HCT116 (cell line): Measurements from ENCODE around the gene SLC38A6. TPM values are rescaled to one million over a fixed set of nuclear protein-coding genes. Genes with fewer than 3 reads are reported as not detected.

Experiments
- ATAC-seq: fragments of 200-7000 bp; cut with Tn5 transposase; 2 replicates; pipeline ENCODE4 v1.9.1; 2020; ENCODE audit warnings: mild to moderate bottlenecking, moderate library complexity
- BruUV-seq: library from RNA; stranded (reverse); fragments of 400-500 nt; replicated peaks from 2 replicates; lab custom pipeline; 2021; lab: Mats Ljungman, UMichigan
- CTCF ChIA-PET: fragments of 300-600 bp; sonication (Branson Sonifier 250); formaldehyde crosslinking; loops from one replicate; lab custom pipeline; 2021; ENCODE audit warnings: antibody characterized with exemption; lab: Charles Lee
- POLR2A ChIA-PET: fragments of 300-600, 350-600 bp; sonication (Branson Sonifier 250); formaldehyde crosslinking; loops from one replicate; lab custom pipeline; 2021; ENCODE audit warnings: antibody characterized with exemption; lab: Charles Lee
- RAD21 ChIA-PET, 2 experiments: fragments of 300-600 bp; sonication (Branson Sonifier 250); formaldehyde crosslinking; loops; one replicate each; lab custom pipeline; 2023; ENCODE audit warnings: low total read pairs in 2 of 2; ENCODE audit not compliant: uncharacterized antibody in 2 of 2, unreplicated experiment in 2 of 2, low non-redundant PET in 1 of 2; lab: Charles Lee
- DNase-seq: peaks from one replicate; pipeline ENCODE4 v3.0.0-alpha.2; 2010; ENCODE audit warnings: low read depth, low spot score
- H2AFZ ChIP-seq: fragments of 200-600 bp; shearing (Covaris generic), sonication (generic); 2 replicates; pipeline ENCODE4 v1.6.1; 2017; ENCODE audit warnings: low read depth, mixed run types, mixed read lengths, antibody characterized with exemption, low read length; ENCODE audit not compliant: poor library complexity, severe bottlenecking
- H3K27ac ChIP-seq: 2 replicates; pipeline ENCODE4 v1.5.1; 2012; ENCODE audit warnings: low read depth, low read length
- H3K27me3 ChIP-seq: fragments of 200-600 bp; sonication (generic); 2 replicates; pipeline ENCODE4 v1.6.1; 2016; ENCODE audit warnings: mixed run types, low read length, mixed read lengths; ENCODE audit not compliant: insufficient read depth
- H3K36me3 ChIP-seq, 2 experiments: fragments of 200-500 bp in 1 of 2; fragments of 200-600 bp in 1 of 2; sonication (Bioruptor generic) in 1 of 2; sonication (generic) in 1 of 2; 2 replicates each; pipeline versions ENCODE4 v1.5.1 to v1.6.1; 2014 to 2016; ENCODE audit warnings: low read length in 2 of 2, inconsistent platforms in 1 of 2, mixed read lengths in 1 of 2, mixed run types in 1 of 2; ENCODE audit not compliant: insufficient read depth in 2 of 2, control insufficient read depth in 1 of 2
- H3K4me1 ChIP-seq, 2 experiments: fragments of 200-600 bp in 1 of 2; sonication (generic) in 1 of 2; 2 replicates each; pipeline versions ENCODE4 v1.5.1 to v1.6.1; 2012 to 2017; ENCODE audit warnings: low read length in 2 of 2, inconsistent platforms in 1 of 2, mild to moderate bottlenecking in 1 of 2, mixed read lengths in 1 of 2, mixed run types in 1 of 2, moderate library complexity in 1 of 2; ENCODE audit not compliant: insufficient read depth in 2 of 2, control insufficient read depth in 1 of 2
- H3K4me2 ChIP-seq: fragments of 200-600 bp; sonication (generic); 2 replicates; pipeline ENCODE4 v1.6.1; 2017; ENCODE audit warnings: mixed run types, low read length, mixed read lengths
- H3K4me3 ChIP-seq, 2 experiments: fragments of 200-600 bp in 1 of 2; sonication (generic) in 1 of 2; replicated peaks in 1 of 2; 2 replicates each; pipeline ENCODE4 v1.5.1; 2011 to 2016; ENCODE audit warnings: low read length in 2 of 2, control low read depth in 1 of 2, low read depth in 1 of 2, mild to moderate bottlenecking in 1 of 2, mixed read lengths in 1 of 2, mixed run types in 1 of 2
- H3K79me2 ChIP-seq: fragments of 200-600 bp; sonication (generic); 2 replicates; pipeline ENCODE4 v1.6.1; 2017; ENCODE audit warnings: mild to moderate bottlenecking, mixed run types, low read length, moderate library complexity, mixed read lengths; ENCODE audit not compliant: insufficient read depth
- H3K9ac ChIP-seq: fragments of 200-600 bp; sonication (generic); 2 replicates; pipeline ENCODE4 v1.6.1; 2016; ENCODE audit warnings: low read length, mixed read lengths
- H3K9me2 ChIP-seq: fragments of 200-600 bp; sonication (generic), shearing (Covaris generic); 2 replicates; pipeline ENCODE4 v1.6.1; 2017; ENCODE audit warnings: mixed run types, mild to moderate bottlenecking, moderate library complexity; ENCODE audit not compliant: insufficient read depth
- H3K9me3 ChIP-seq, 2 experiments: fragments of 200-500 bp in 1 of 2; fragments of 200-600 bp in 1 of 2; sonication (Bioruptor generic) in 1 of 2; sonication (generic) in 1 of 2; 2 replicates each; pipeline ENCODE4 v1.6.1; 2014 to 2017; ENCODE audit warnings: low read length in 2 of 2, mixed read lengths in 2 of 2, inconsistent platforms in 1 of 2, low read depth in 1 of 2, mild to moderate bottlenecking in 1 of 2, mixed run types in 1 of 2, moderate library complexity in 1 of 2; ENCODE audit not compliant: control insufficient read depth in 1 of 2, insufficient read depth in 1 of 2
- H4K20me1 ChIP-seq: fragments of 200-600 bp; sonication (generic), shearing (Covaris generic); 2 replicates; pipeline ENCODE4 v1.6.1; 2017; ENCODE audit warnings: mixed run types, mild to moderate bottlenecking, moderate library complexity; ENCODE audit not compliant: insufficient read depth
- ATF3 ChIP-seq: IDR thresholded peaks from 2 replicates; pipeline ENCODE4 v1.6.1; 2012
- CBX3 ChIP-seq: IDR thresholded peaks from 2 replicates; pipeline ENCODE4 v1.6.1; 2012; ENCODE audit warnings: low read depth
- CEBPB ChIP-seq: IDR thresholded peaks from 2 replicates; pipeline ENCODE4 v1.6.1; 2012; ENCODE audit warnings: low read depth
- EGR1 ChIP-seq: IDR thresholded peaks from 2 replicates; pipeline ENCODE4 v1.6.1; 2012; ENCODE audit warnings: low read depth
- ELF1 ChIP-seq: IDR thresholded peaks from 2 replicates; pipeline ENCODE4 v1.6.1; 2012; ENCODE audit warnings: low read depth, borderline replicate concordance
- EZH2 ChIP-seq: fragments of 200-600 bp; sonication (generic); IDR thresholded peaks from 2 replicates; pipeline ENCODE4 v1.6.1; 2017; ENCODE audit warnings: antibody characterized with exemption, mixed run types
- EZH2phosphoT487 ChIP-seq: fragments of 200-600 bp; IDR thresholded peaks from 2 replicates; pipeline ENCODE4 v1.6.1; 2018; ENCODE audit warnings: antibody characterized with exemption, borderline replicate concordance
- FOSL1 ChIP-seq: IDR thresholded peaks from 2 replicates; pipeline ENCODE4 v1.6.1; 2012; ENCODE audit warnings: low read depth
- JUND ChIP-seq: IDR thresholded peaks from 2 replicates; pipeline ENCODE4 v1.6.1; 2012
- POLR2AphosphoS5 ChIP-seq: IDR thresholded peaks from 2 replicates; pipeline ENCODE4 v1.6.1; 2011; ENCODE audit warnings: mild to moderate bottlenecking, low read depth, low read length, moderate library complexity
- SIN3A ChIP-seq: IDR thresholded peaks from 2 replicates; pipeline ENCODE4 v1.6.1; 2012; ENCODE audit warnings: low read depth
- SRF ChIP-seq: IDR thresholded peaks from 2 replicates; pipeline ENCODE4 v1.6.1; 2012; ENCODE audit warnings: low read depth
- YY1 ChIP-seq: IDR thresholded peaks from 2 replicates; pipeline ENCODE4 v1.6.1; 2011; ENCODE audit warnings: low read length, low read depth, moderate library complexity, mild to moderate bottlenecking; ENCODE audit not compliant: insufficient replicate concordance; ENCODE audit errors: extremely low read depth
- ZBTB33 ChIP-seq: IDR thresholded peaks from 2 replicates; pipeline ENCODE4 v1.6.1; 2011; ENCODE audit warnings: mild to moderate bottlenecking, low read length, moderate library complexity; ENCODE audit not compliant: insufficient replicate concordance; ENCODE audit errors: extremely low read depth
- ZFX ChIP-seq: fragments of 450-650 bp; IDR thresholded peaks from 2 replicates; pipeline ENCODE4 v1.6.1; 2017
- intact Hi-C: fragments of 100-400 bp; cut with micrococcal nuclease; formaldehyde crosslinking; loops from 2 replicates; pipeline ENCODE4 v1.10.0; 2022
- total RNA-seq: library from RNA; stranded (reverse); gene quantifications from one replicate; pipeline ENCODE4 v1.2.1, GENCODE V29; 2021; ENCODE audit not compliant: unreplicated experiment
- TF ChIP-seq, protein P1 (sequence below), 3 experiments: fragments of 200-600 bp in 1 of 3; sonication (generic) in 1 of 3; IDR thresholded peaks in 2 of 3; conservative IDR thresholded peaks in 1 of 3; 2 replicates each; pipeline ENCODE4 v1.5.1; 2012 to 2017; ENCODE audit warnings: low read depth in 2 of 3, low read length in 2 of 3, antibody characterized with exemption in 1 of 3, borderline replicate concordance in 1 of 3, control low read depth in 1 of 3, mild to moderate bottlenecking in 1 of 3, mixed read lengths in 1 of 3, mixed run types in 1 of 3, moderate library complexity in 1 of 3; ENCODE audit not compliant: insufficient read depth in 1 of 3

SLC38A6 gene
- total RNA-seq, 1 experiment from 2014 or later = 9.5 TPM

DNA sequence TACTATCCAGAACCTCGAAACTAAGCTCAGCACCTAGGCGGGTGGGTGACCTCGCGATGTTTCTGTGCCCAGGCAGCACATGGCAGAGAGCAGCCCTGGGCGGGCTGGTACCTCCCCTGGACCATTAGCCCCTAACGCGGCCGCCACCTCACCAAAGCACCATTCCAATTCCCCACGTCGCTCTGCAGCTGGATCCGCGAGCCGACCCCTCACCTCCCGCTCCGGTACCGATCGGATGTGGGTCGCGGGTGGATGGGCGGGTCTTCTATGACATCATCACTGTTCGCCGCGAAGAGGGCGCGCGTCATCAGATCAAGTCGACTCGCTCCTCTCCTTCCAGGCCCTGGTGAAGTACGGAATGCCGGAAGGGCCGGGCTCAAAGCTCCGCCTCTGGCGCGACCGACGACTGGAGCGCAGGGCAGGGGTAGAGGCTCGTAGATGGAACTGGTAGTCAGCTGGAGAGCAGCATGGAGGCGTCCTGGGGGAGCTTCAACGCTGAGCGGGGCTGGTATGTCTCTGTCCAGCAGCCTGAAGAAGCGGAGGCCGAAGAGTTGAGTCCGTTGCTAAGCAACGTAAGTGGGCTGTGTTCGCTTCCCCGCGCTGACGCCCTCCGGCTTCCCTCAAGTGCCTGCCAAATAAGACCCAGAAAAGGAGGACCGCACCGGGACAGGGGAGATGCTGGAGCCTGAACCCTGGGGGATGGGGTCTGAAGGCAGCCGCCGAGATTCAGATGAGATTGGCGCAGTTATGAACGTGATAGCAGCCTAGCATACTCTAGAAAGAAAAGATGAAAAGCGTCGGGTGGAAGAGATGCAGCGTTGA is at the start of gene SLC38A6, which contains the start of gene TRMT5 (continued):
- TF ChIP-seq CEBPB (no peak), CBX3 (peak; percentile 90), YY1 (peak; percentile 79), ELF1 (peak; percentile 72), EZH2 (no peak), EGR1 (no peak), EZH2phosphoT487 (no peak)

GRCh38 chr14:60933920-60934655 is 47.0 kb upstream of the SLC38A6 start:
- no peaks in the 10 kb centered on the region for H4K20me1 ChIP-seq
- H3K27ac ChIP-seq = no peak overlapping the region
- H3K4me1 ChIP-seq = no peaks in the 10 kb centered on the region
- ChIA-PET RAD21 (no interaction called here), POLR2A (no interaction called here), CTCF (no interaction called here)
- no peaks in the 10 kb centered on the region for H3K9me3 ChIP-seq
- H3K4me2 ChIP-seq = no peak overlapping the region
- H3K36me3 ChIP-seq = no peaks in the 10 kb centered on the region
- H3K9me2 ChIP-seq = no peaks in the 10 kb centered on the region; the same call in 1 of the 2 replicates
- H3K9ac ChIP-seq = no peak overlapping the region
- H3K4me3 ChIP-seq = no peak overlapping the region
- intact Hi-C loops = no loop called here
- no peak for ATAC-seq
- BruUV-seq = no TSS peak
- H3K27me3 ChIP-seq = no peaks in the 10 kb centered on the region
- H2AFZ ChIP-seq = no peak overlapping the region
- DNase-seq = no peak
- no peaks in the 10 kb centered on the region for H3K79me2 ChIP-seq
- TF ChIP-seq SRF = no peak
- no peak for TF ChIP-seq EZH2
- TF ChIP-seq JUND = no peak
- TF ChIP-seq, protein P1, sequence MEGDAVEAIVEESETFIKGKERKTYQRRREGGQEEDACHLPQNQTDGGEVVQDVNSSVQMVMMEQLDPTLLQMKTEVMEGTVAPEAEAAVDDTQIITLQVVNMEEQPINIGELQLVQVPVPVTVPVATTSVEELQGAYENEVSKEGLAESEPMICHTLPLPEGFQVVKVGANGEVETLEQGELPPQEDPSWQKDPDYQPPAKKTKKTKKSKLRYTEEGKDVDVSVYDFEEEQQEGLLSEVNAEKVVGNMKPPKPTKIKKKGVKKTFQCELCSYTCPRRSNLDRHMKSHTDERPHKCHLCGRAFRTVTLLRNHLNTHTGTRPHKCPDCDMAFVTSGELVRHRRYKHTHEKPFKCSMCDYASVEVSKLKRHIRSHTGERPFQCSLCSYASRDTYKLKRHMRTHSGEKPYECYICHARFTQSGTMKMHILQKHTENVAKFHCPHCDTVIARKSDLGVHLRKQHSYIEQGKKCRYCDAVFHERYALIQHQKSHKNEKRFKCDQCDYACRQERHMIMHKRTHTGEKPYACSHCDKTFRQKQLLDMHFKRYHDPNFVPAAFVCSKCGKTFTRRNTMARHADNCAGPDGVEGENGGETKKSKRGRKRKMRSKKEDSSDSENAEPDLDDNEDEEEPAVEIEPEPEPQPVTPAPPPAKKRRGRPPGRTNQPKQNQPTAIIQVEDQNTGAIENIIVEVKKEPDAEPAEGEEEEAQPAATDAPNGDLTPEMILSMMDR (IDR thresholded peaks at IDR 0.05 in 2 of 3, conservative IDR thresholded peaks at IDR 0.05 in 1 of 3; ENCODE audit: borderline replicate concordance in 1 of 3, insufficient read depth in 1 of 3, low read depth in 2 of 3, low read length in 2 of 3) = no peak
- TF ChIP-seq ELF1 = no peak
- TF ChIP-seq ZBTB33 = no peak
- no peak for TF ChIP-seq YY1
- no peak for TF ChIP-seq ATF3
- no peak for TF ChIP-seq FOSL1
- no peak for TF ChIP-seq ZFX
- TF ChIP-seq POLR2AphosphoS5 = no peak
- TF ChIP-seq SIN3A = no peak
